Parathyroid adenoma (tissue), 2 donors: Measurements from ENCODE around the gene PRELID3B.

Source experiments
- H2AFZ ChIP-seq: fragments of 300-600 bp; sonication (generic); one replicate; pipeline ENCODE4 v1.7.0; 2017; ENCODE audit warnings: antibody characterized with exemption, mild to moderate bottlenecking
- H3K27ac ChIP-seq: fragments of 300-600 bp; sonication (generic); one replicate; pipeline ENCODE4 v1.7.0; 2017
- H3K27me3 ChIP-seq: fragments of 300-600 bp; sonication (generic); one replicate; pipeline ENCODE4 v1.7.0; 2017; ENCODE audit warnings: low read length; ENCODE audit not compliant: control insufficient read depth, insufficient read depth
- H3K36me3 ChIP-seq: fragments of 300-600 bp; sonication (generic); one replicate; pipeline ENCODE4 v1.7.0; 2017; ENCODE audit warnings: low read length; ENCODE audit not compliant: control insufficient read depth, insufficient read depth
- H3K4me1 ChIP-seq: fragments of 300-600 bp; sonication (generic); one replicate; pipeline ENCODE4 v1.7.0; 2017; ENCODE audit warnings: control low read depth
- H3K4me2 ChIP-seq: fragments of 300-600 bp; sonication (generic); one replicate; pipeline ENCODE4 v1.7.0; 2017; ENCODE audit warnings: low read length
- H3K4me3 ChIP-seq: fragments of 300-600 bp; sonication (generic); one replicate; pipeline ENCODE4 v1.7.0; 2017; ENCODE audit warnings: low read depth, low read length
- H3K79me2 ChIP-seq: fragments of 300-600 bp; sonication (generic); one replicate; pipeline ENCODE4 v1.7.0; 2017; ENCODE audit warnings: control low read depth
- H3K9ac ChIP-seq: fragments of 300-600 bp; sonication (generic); one replicate; pipeline ENCODE4 v1.7.0; 2017; ENCODE audit warnings: mild to moderate bottlenecking
- H3K9me3 ChIP-seq: fragments of 300-600 bp; sonication (generic); one replicate; pipeline ENCODE4 v1.7.0; 2017; ENCODE audit warnings: low read length; ENCODE audit not compliant: control insufficient read depth
- CTCF ChIP-seq: fragments of 300-600 bp; sonication (generic); IDR thresholded peaks from one replicate; pipeline ENCODE4 v1.7.0; 2017; ENCODE audit warnings: antibody characterized with exemption, mild to moderate bottlenecking
- donor health status: primary hyperparathyroidism.

The PRELID3B gene

GRCh38 chr20:59010321-59010994 is 32.1 kb downstream of the PRELID3B start:
- Histone ChIP-seq H3K4me2 (no peak overlapping the region), H3K9ac (no peak overlapping the region), H3K9me3 (no peaks in the 10 kb centered on the region), H3K4me3 (no peak overlapping the region), H3K36me3 (no peaks in the 10 kb centered on the region), H3K79me2 (peaks cover 7% of the 10 kb centered on the region), H3K4me1 (peaks cover 15% of the 10 kb centered on the region), H2AFZ (no peak overlapping the region), H3K27me3 (no peaks in the 10 kb centered on the region), H3K27ac (peak overlapping the region; percentile 42)
- no peak for TF ChIP-seq CTCF

- no peak overlapping the region for H3K4me2 ChIP-seq
- no peaks in the 10 kb centered on the region for H3K27me3 ChIP-seq
- peaks cover 12% of the 10 kb centered on the region for H3K79me2 ChIP-seq
- no peaks in the 10 kb centered on the region for H3K36me3 ChIP-seq
- H3K9me3 ChIP-seq: no peaks in the 10 kb centered on the region
- no peak overlapping the region for H3K9ac ChIP-seq
- no peak overlapping the region for H2AFZ ChIP-seq
- no peak overlapping the region for H3K4me3 ChIP-seq
- no peak overlapping the region for H3K27ac ChIP-seq
- H3K4me1 ChIP-seq: peaks cover 19% of the 10 kb centered on the region
- no peak for TF ChIP-seq CTCF
Measured at GRCh38 chr20:59008715-59009336, 33.8 kb downstream of the PRELID3B start.

- no peak overlapping the region for H3K9ac ChIP-seq
- no peaks in the 10 kb centered on the region for H3K27me3 ChIP-seq
- H3K4me3 ChIP-seq: peak overlapping the region; percentile 88
- no peaks in the 10 kb centered on the region for H3K36me3 ChIP-seq
- no peaks in the 10 kb centered on the region for H3K9me3 ChIP-seq
- peak overlapping the region; percentile 52 for H3K27ac ChIP-seq
- H2AFZ ChIP-seq: peak overlapping the region; percentile 92
- peaks cover 17% of the 10 kb centered on the region for H3K4me1 ChIP-seq
- H3K4me2 ChIP-seq: peak overlapping the region; percentile 99
- no peak for TF ChIP-seq CTCF
- peaks cover 12% of the 10 kb centered on the region for H3K79me2 ChIP-seq
Measured at GRCh38 chr20:59007665-59008511, 34.7 kb downstream of the PRELID3B start.

GRCh38 chr20:59006864-59007664 is 35.5 kb downstream of the PRELID3B start, which contains the start of gene CTSZ:
Gene CTSZ, minus strand, starts transcription at chr20:59007254. Its CDS starts 126 bp downstream, at chr20:59007128.
- H2AFZ ChIP-seq: peak within 1 kb of the TSS; percentile 92
- peaks cover 17% of the 10 kb centered on the region for H3K4me1 ChIP-seq
- peak within 1 kb of the TSS; percentile 88 for H3K4me3 ChIP-seq
- peak within 1 kb of the TSS; percentile 78 for H3K9ac ChIP-seq
- no peak for TF ChIP-seq CTCF
- H3K27me3 ChIP-seq: no peaks in the 10 kb centered on the region
- H3K36me3 ChIP-seq: no peaks in the 10 kb centered on the region
- peaks cover 12% of the 10 kb centered on the region for H3K79me2 ChIP-seq
- H3K9me3 ChIP-seq: no peaks in the 10 kb centered on the region
- peak within 1 kb of the TSS; percentile 56 for H3K27ac ChIP-seq
- peak within 1 kb of the TSS; percentile 99 for H3K4me2 ChIP-seq
